ENCODE measurements around the gene TTC24.
"Not testable (repeated sequence)": the region's sequence is repeated elsewhere in the genome, so short reads cannot be mapped to it uniquely, and the experiment has no call there.

Gene TTC24

GRCh38 chr1:156624814-156625435 lies 45.4 kb downstream of the TTC24 start:
- H3K4me3 Mint-ChIP-seq, result peak overlapping the region; percentile 23
- H3K4me1 Mint-ChIP-seq (ENCODE audit: low read depth), result peaks cover 10% of the 10 kb centered on the region
- H3K36me3 Mint-ChIP-seq (ENCODE audit: low read depth), result no peaks in the 10 kb centered on the region
- H3K9me3 Mint-ChIP-seq, result no peaks in the 10 kb centered on the region
- peaks cover 67% of the 10 kb centered on the region for H3K27me3 Mint-ChIP-seq
- no peak overlapping the region for H3K27ac Mint-ChIP-seq

GRCh38 chr1:156625436-156626078 lies 46.0 kb downstream of the TTC24 start:
- Mint-ChIP-seq H3K27me3 (peaks cover 65% of the 10 kb centered on the region), H3K36me3 (ENCODE audit: low read depth) (no peaks in the 10 kb centered on the region), H3K4me3 (peak overlapping the region; percentile 63), H3K9me3 (no peaks in the 10 kb centered on the region), H3K27ac (no peak overlapping the region), H3K4me1 (ENCODE audit: low read depth) (peaks cover 10% of the 10 kb centered on the region)

- Mint-ChIP-seq H3K4me3 (peak overlapping the region; percentile 63), H3K4me1 (ENCODE audit: low read depth) (peaks cover 10% of the 10 kb centered on the region), H3K27me3 (peaks cover 65% of the 10 kb centered on the region), H3K36me3 (ENCODE audit: low read depth) (no peaks in the 10 kb centered on the region), H3K9me3 (no peaks in the 10 kb centered on the region), H3K27ac (no peak overlapping the region)
Observed at GRCh38 chr1:156626079-156626438, 46.5 kb downstream of the TTC24 start.

- Mint-ChIP-seq H3K4me1 (ENCODE audit: low read depth) (peaks cover 10% of the 10 kb centered on the region), H3K9me3 (no peaks in the 10 kb centered on the region), H3K27me3 (peaks cover 66% of the 10 kb centered on the region), H3K4me3 (no peak overlapping the region), H3K36me3 (ENCODE audit: low read depth) (no peaks in the 10 kb centered on the region), H3K27ac (no peak overlapping the region)
Observed at GRCh38 chr1:156627313-156627880, 47.9 kb downstream of the TTC24 start.

GRCh38 chr1:156629823-156630449 lies 50.4 kb downstream of the TTC24 start:
- no peak overlapping the region for H3K4me3 Mint-ChIP-seq
- no peak overlapping the region for H3K27ac Mint-ChIP-seq
- H3K27me3 Mint-ChIP-seq, result peaks cover 64% of the 10 kb centered on the region
- H3K4me1 Mint-ChIP-seq (ENCODE audit: low read depth), result peaks cover 7% of the 10 kb centered on the region
- no peaks in the 10 kb centered on the region for H3K36me3 Mint-ChIP-seq (ENCODE audit: low read depth)
- no peaks in the 10 kb centered on the region for H3K9me3 Mint-ChIP-seq

- not testable (repeated sequence) for H3K4me3 Mint-ChIP-seq; H3K27ac Mint-ChIP-seq; H3K9me3 Mint-ChIP-seq; H3K36me3 Mint-ChIP-seq (ENCODE audit: low read depth); H3K4me1 Mint-ChIP-seq (ENCODE audit: low read depth)
- peaks cover 61% of the 10 kb centered on the region for H3K27me3 Mint-ChIP-seq
Observed at GRCh38 chr1:156631152-156631551, 51.6 kb downstream of the TTC24 start.

GRCh38 chr1:156632355-156632754 lies 52.8 kb downstream of the TTC24 start:
- Mint-ChIP-seq H3K4me3 (no peak overlapping the region), H3K36me3 (ENCODE audit: low read depth) (no peaks in the 10 kb centered on the region), H3K27me3 (peaks cover 60% of the 10 kb centered on the region), H3K4me1 (ENCODE audit: low read depth) (no peaks in the 10 kb centered on the region), H3K27ac (no peak overlapping the region), H3K9me3 (no peaks in the 10 kb centered on the region)
